Ureter (tissue), 1 donor: ENCODE measurements around the gene CGNL1. TPM values are rescaled to one million over a fixed set of nuclear protein-coding genes. Genes with fewer than 3 reads are reported as not detected.

Experiments
- DNase-seq: peaks from one replicate; pipeline ENCODE4 v3.0.0-alpha.2; 2020; ENCODE audit warnings: low spot score
- total RNA-seq: library from RNA; stranded (reverse); gene quantifications from one replicate; pipeline ENCODE4 v1.2.4, GENCODE V29; 2023
- donor health status: DM: yes; HTN: yes; CAD: no.

CGNL1 gene
- total RNA-seq, 1 donor from 2014 or later: 12.6 TPM

DNA sequence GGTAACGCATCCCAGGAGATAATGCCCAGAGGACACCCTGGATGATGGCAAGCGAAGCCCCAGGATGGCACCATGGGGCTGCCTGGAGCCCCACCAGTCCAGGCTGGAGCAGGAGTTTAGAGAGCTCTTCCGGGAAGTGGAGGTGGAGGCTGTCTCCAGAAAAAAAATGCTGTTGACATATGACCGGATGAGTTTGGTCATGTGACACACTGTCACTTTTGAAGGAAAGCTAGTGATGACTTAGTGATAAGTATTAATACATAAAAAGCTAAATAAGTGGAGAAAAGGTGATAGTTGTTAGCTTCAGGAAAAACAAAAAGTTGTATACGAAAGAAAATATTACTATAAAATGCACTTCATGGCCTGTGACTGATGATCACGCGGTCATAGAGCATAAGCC lies 195.4 kb downstream of the CGNL1 start:
- DNase-seq: no peak

DNA sequence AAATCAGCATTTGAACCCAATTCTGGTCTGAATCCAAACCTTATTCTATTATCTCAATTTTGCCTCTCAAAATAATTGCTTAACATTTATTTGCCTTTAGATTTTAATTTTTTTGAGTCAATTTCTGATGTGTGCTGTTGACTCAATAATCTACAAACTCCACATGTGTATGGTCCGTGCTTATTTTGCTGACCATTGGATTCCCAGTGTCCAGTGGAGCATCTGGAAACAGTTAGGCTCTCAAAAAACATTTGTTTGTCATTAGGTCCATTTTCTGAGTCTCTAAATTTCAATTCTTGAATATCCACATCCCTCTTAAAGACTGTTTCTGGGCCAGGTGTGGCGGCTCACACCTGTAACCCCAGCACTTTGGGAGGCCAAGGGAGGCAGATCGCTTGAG lies 196.2 kb downstream of the CGNL1 start:
- DNase-seq: no peak

DNA sequence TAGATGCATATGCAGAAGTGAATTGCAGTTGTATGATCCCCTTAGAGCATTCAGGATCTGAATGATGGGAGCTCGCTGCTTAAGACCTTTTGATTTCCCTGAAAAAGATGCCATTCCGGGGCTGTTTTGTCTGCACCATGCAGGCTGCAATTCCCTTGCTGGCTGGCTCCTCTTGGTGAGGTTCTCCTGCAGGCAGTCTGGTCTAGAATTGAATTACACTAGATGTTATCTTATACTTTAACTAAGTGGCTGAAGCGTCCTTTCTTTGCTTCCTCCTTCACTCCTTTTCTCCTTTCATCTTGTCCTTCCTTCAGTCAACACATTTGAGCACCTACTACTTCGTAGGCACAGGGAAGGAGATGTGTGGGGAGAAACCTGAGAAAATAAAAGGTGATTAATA lies 196.8 kb downstream of the CGNL1 start:
- DNase-seq: no peak

DNA sequence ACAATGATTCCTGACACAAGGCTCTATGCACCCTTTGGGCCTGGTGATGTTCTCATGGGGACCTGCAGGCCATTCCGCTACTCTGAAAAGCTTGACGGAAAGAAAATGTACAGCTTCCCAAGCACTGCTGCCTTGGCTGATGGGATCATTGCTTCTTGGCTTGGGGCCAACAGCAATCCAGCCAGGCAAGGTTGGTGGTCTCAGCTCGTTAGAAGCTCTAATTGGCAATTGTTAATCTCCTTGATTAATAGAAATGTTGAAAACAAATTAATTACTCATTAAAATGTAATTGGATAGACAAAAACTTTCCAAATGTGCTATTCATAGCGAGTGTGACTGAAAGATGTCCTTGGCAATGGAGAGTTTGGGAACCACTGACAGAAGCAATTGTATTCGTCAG lies 199.1 kb downstream of the CGNL1 start:
- DNase-seq: no peak

DNA sequence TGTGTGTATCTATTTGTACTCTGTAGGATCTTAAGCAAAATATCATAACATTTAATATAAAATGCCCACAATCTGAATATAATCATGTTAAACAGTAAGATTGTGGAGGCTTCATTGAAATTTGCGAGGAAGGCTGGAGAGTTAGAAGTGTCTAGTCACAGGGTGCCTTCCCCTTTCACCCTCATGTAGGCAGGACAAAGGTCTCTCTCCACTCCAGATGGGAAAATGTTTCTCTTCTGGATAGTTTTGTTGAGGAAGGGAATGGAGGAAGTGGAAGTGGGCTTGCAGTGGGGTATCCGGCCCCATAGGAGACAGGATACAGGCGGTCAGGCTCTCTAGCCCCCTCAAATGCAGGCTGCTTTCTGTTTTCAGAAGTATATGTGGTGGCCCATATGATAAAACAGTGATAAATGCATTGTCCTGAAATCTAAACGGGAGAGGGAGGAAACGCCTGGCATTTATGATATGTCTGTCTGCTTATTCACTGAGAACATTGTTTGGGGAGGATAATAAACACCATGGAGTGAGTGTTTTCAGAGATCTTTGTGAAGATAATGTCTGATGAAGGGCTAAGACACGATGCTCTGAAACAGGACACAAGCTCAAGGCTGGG lies 202.1 kb downstream of the CGNL1 start:
- DNase-seq: no peak

DNA sequence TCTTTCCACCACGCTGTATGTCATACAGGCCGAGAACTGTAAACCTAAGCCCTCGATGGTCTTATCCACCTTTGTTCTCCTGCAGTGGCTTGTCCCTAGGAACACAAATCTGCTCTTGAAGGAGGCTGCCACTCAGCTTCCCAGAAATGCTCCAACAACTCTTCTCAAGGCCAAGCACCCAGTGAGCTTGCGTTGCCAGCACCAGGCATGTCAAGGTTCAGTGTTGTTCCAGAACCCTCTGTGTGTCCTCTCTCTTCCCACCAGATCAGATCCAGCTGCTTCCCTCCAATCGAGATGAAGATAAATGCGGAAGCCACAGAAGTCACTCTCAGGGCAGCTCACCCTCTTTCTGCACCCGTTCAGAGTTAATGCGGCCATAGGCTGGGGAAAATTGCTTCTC lies 204.1 kb downstream of the CGNL1 start:
- no peak for DNase-seq

DNA sequence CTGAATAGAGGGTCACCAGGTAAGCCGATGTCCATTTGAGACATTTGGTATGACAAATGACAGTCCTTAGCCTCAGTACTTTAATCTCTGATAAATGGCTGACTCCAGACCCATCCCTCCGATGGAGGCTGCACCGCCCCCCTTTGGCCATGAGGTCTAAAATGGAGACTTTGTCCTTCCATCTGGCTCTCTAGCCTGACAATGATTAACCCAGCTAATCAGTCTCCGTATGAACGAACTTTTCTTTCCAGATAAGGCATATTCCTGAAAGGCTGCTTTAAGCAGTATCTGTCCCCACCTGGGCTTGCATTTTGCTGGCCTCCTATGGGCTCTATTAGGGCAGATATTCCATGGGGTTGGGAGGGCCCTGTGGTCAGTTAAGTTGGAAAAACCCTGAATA lies 204.6 kb downstream of the CGNL1 start:
- DNase-seq: no peak

DNA sequence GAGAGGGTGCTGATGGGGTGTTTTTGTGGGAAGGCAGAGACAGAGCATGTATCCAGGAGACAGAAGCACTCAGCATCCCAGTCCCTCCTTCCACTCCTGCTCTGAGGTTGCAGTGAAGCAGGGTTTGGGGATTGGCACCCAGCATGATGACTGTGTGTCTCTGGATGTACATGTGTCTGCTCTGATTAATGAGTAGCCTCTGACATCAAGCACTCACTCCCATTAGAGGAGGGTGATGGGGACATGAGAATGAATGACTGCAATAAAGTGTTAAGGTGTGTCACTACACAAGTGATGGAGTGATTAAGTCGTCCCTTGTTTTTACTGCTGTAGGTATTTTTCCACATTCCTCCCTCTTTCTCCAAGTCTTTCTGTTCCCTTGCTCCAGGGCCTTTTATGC lies 205.8 kb downstream of the CGNL1 start:
- DNase-seq: no peak

DNA sequence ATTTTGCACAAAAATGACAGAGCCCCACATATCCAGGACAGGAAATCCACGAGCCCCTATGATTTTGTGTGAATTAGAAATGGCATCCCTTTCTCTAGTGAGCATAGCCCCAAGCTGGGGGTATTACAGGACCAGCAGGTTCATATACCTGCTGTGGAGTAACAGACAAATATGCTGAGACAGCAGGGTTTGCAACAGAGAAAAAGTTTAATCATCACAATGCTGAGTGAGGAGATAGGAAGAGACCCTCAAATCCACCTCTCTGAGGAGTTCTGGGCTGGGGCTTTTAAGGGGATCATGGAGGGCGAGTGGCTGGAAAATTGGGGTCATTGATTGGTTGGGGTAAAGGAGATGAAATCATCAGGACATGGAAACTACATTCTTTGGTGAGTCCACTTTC lies 207.0 kb downstream of the CGNL1 start:
- DNase-seq: no peak

DNA sequence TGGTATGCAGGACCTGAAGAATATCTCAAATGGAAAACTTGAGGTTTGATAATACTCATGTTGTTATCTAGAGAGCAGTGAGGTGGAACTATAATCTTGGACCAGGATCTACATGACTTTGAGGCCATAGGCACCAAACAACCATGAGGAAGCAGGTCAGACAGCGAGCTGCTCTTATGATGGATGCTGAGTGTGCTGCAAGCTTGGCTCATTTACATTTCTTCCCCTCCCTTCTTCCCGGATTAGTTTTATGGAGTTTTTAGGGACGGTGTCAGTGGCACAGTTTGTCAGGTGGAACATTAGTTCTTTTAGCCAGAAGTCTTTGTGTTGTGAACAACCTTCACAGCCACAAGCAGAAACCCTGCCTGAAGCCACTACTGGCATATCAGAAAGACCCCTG lies 207.4 kb downstream of the CGNL1 start:
- DNase-seq: no peak

DNA sequence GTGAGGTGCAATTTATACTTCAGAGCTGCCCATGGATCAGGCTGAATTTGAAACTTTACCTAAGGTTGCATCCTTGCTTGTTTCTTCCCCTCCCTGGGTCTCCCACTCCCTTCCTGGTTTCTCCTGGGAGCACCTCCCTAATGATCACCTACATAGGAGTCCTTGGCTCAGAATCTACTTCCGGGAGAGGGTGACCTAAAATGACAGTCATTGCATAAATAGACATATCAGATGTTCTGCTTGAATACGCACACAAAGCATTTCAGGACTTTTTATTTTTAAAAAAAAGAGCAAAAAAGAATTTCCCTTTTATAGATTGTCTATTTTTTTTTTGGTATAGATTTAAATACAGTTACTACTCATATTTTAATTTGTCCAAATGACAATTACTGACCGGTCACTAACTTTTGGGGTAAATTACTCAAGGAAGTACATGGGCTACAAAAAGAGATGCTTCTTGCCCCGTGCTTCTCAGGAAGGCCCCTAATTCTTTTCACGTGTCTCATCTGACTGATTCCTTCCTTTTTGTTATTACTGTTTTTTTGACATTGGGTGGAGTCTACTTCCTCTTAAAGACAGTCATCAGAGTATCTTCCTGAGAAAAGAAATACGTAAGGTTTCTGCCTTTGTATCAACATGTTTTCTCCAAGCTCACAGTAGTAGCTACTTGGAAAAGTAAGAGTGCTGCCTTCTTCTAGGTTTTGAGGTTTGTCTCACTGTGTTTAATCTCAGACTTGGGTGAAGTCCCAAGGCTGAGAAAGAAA lies 210.5 kb downstream of the CGNL1 start:
- no peak for DNase-seq

DNA sequence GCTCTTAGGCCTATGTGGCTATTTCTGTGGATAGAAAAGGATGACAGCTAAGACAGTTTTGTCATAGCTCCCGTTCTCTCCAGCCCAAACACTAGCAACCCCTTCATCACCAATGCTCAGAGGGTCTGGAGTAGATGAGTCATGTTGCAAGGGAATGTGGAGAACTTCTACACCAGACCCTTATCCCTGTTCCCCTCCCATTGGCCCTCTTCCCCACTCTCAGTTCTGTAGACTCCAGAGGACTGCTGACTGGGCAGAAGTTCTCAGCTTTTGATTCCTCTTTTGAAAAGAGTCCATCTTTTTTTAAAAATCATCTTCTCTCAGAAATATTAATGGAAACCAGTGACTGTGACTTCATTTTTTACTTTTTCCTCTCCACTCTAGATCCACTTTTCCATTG lies 213.0 kb downstream of the CGNL1 start:
- no peak for DNase-seq

DNA sequence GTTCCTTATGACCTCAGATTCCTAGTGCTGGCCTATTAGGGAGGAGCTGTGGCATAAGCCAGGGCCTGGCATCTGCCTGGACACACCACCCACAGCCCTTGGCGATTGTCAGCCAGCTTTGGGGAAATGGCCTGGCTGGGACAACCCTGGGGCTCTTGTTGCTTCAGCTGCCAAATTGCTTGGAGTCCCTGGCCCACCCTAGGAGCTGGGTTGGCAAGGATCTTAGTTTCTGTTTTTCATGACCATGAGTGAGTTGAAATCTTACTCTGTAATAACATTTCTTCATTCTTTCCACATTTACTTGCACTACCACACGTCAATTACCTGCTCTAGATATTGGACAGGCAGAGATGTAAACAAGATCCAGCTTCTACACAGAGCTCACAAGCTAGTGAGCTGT lies 213.4 kb downstream of the CGNL1 start:
- no peak for DNase-seq

DNA sequence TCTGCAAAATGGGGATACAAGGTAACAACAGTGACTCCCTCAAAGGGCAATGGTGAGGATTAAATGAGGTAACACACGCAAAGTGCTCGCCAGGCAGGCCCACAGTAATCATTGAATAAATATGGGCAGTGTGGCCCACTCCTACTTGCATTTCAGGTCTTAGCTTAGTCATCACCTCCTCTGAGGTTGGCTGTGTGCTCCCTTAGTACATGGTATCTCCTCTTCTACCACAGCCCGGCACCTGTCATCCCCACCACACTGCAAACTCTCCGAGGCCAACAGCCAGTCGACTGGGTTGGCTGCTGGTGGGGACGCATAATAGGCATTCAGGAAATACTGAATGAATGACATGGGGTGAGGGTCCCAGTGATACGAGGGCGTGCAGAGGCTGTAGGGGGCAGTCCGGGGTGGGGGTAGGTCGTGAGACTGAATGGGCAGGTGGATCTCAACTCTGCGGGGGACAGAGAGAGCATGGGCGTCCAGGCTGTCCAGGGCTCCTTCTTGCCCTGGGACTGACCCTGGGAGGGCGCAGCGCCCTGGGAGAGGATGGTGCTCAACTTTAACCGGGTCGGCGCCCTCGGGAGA lies 215.0 kb downstream of the CGNL1 start:
- DNase-seq: no peak

DNA sequence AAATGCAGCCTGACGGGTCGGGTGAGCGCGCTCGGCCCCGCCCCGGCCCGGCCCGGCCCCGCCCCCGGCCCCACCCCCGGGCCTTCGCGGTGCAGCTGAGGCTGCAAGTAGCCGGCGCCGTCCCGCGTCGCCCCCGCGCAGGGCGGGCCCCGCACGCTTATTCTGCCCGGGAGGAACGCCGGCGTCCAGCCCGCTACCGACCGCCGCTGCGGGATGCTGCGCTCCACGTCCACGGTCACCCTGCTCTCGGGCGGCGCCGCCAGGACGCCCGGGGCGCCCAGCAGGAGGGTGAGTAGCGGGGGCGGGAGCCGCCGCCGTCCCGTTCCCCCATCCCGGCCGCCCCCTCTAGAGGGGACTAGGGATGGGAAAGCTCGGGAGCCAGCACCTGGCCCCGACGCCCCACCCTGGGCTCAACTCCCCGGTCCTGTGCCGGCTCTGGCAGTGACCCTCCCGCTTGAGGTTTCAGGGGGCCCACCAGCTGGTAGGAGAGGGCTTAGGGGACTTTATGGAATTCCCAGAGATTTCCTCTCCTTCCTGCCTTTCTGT lies 215.6 kb downstream of the CGNL1 start, which contains the start of gene MYZAP:
TSS of gene MYZAP (plus strand) at position 83 of the 546 bp plus-strand sequence. CDS start at position 214, 131 bp downstream.
- DNase-seq: peak; percentile 79

DNA sequence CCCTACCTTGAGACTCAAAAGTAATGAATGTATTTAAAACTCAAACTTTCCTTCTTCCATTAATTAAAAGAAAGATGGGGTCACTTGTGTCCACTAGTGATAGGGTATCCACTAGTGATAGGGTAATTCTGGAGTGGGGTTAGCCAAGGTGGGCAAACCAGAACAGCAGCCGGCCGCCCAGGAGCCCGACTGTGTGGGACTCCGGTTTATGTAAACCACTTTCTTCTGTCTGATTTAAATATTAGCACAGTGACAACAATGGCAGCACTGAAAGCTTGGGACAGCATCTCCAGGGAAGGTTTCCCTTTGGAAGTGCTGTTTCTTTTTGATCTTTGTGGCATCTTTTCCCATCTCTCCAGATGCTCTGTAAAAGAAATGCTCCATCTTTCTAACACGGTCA lies 216.1 kb downstream of the CGNL1 start:
- no peak for DNase-seq

DNA sequence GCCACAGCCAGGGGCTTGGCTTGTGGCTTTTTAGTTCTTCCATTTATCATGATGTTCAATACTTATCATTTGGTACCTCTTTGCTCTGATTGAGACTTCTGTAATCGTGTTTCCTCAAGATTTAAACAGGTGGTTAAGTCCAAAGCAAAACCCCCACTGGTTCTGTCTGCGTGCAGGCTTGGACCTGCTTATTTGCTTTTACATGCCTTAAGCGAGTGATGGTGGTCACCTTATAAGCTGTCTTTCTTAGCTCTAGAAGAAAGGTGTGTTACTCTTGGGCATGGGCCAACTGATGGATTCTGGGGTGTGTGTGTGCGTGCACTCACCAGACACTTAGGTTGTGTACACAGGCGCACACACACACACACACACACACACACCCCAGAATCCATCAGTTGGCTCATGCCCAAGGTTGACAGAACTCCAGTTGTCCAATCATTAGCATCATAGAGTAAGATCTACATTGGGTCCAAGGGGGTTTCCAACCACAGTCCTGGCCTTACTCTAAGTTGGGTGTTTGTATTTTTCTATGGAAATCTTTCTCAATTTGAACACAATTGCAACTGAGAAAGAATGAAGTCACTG lies 216.6 kb downstream of the CGNL1 start:
- peak; percentile 49 for DNase-seq

DNA sequence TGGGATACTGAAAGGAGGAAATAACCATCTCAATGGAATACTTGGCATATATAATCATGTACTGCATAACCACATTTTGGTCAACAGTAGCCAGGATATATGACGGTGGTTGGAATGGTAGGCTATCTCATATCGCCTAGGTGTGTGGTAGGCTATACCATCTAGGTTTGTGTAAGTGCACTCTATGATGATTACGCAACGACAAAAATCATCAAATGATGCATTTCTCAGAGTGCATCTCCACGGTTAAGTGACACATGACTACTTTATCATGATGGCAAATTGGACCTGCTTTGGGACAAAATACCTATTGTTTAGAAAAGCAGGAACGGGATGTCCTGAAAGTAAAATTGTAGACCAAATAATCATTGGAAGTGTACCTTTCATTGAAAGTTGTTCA lies 218.2 kb downstream of the CGNL1 start:
- no peak for DNase-seq

DNA sequence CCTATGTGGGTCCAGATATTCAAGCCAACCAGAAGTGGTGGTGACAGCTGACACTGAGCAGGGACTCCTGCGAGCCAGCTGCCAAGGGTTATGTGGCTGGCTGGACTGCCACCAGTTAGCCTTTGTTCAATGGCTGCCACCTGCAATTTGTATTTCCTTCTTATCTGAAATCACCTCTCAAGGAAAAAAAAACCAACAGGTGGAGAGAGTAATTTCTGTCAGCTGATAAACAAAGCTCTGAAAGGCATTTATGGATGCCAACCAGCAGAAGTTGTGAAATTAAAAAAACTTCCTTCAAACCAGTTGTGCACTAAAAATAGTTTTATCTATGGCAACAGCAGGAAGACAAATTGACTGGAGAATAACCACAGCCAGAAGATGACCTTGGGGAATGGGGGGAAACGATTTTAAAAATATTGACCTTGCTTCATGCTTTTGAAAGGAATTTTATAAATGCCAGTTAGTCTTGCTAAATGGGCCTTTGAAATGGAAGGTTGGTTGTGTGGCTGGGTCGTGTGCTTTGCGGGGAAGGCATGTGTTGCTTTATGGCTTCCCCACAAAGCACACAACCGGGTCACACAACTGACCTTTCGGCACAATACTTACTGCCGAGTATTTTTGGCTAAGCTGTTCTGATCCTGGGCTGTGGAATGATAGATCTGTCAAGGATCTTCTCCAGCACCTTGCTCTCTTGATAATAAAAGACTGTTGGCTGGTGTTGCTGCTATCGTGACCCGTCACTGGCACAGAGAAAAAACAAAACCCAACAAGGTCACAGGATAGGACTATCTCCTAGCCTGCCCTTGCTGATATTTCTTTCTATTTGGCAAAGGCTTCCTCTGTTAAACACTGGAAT lies 218.9 kb downstream of the CGNL1 start:
- DNase-seq: no peak

DNA sequence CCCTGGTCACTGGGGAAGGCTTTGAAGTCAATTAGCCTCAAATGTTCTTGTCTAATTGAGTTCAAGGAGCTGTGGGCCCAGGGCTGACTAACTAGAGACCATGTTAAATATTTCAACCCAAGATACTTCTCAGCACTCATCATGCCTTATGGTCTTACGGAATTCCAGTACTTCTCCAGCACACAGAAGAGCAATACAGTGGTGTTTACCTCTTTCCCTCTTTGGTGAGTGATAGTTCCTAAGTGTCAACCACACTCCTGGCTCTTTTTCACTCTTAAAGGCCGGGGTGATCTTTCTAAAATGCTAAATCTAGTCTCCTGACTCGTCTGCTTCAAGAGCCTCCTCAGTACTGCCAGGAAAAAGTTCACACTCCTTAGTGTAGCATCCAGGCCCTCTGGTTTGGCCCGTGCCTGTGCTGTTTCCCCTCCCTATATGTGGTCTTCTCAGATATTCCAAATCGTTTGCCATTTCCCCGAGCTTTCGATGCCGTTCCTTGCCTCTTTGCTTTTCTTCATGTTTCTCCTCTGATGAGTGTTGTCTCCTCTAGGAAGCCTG lies 220.1 kb downstream of the CGNL1 start:
- no peak for DNase-seq

DNA sequence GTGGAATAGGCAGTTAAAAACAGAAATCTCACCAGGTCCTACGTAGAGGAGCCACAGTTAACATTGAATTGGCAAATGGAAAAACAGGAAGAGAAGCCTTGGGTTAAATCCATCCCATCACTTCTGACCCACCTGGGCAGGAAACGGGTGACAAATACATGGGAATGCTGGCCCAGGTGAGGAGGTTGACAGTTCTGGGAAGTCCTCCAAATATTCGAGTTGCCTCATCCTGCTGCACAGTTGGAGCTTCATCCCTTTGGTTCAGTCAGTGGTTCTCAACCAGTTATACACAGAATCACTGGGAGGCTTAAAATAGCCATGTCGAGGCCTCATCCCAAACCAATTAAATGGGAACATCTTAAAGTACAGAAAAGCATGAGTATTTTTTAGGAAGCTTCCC lies 220.7 kb downstream of the CGNL1 start:
- DNase-seq: no peak
